Ascending aorta (tissue), 2 donors: ENCODE results near the gene REEP3. TPM values are rescaled to one million over a fixed set of nuclear protein-coding genes. Genes with fewer than 3 reads are reported as not detected.
"Not testable (repeated sequence)": the region's sequence is repeated elsewhere in the genome, so short reads cannot be mapped to it uniquely, and the experiment has no call there.

Experiments used
- DNase-seq, 2 donors: peaks; one replicate each; pipeline ENCODE4 v3.0.0-alpha.2; 2019; ENCODE audit warnings: low spot score in 2 of 2
- H3K27ac ChIP-seq, 2 donors: fragments of 200-600 bp; sonication (generic); one replicate each; pipeline ENCODE4 v1.5.1; 2016 to 2017; ENCODE audit warnings: mild to moderate bottlenecking in 1 of 2
- H3K27me3 ChIP-seq: fragments of 200-600 bp; sonication (generic); one replicate; pipeline ENCODE4 v1.5.1; 2017
- H3K36me3 ChIP-seq, 2 donors: fragments of 200-600 bp; sonication (generic); one replicate each; pipeline ENCODE4 v1.5.1; 2016
- H3K4me1 ChIP-seq, 2 donors: fragments of 200-600 bp; sonication (generic); one replicate each; pipeline ENCODE4 v1.5.1; 2016 to 2017; ENCODE audit warnings: mild to moderate bottlenecking in 1 of 2
- H3K4me3 ChIP-seq, 2 donors: fragments of 200-600 bp; sonication (generic); one replicate each; pipeline ENCODE4 v1.5.1; 2016 to 2017; ENCODE audit warnings: mild to moderate bottlenecking in 1 of 2
- H3K9me3 ChIP-seq, 2 donors: fragments of 200-600 bp; sonication (generic); one replicate each; pipeline ENCODE4 v1.5.1; 2016
- CTCF ChIP-seq, 3 experiments: fragments of 200-600 bp in 2 of 3; fragments of 450-650 bp in 1 of 3; sonication (generic) in 2 of 3; IDR thresholded peaks; one replicate each; pipeline ENCODE4 v1.5.1; 2016 to 2019; ENCODE audit warnings: antibody characterized with exemption in 3 of 3, mild to moderate bottlenecking in 1 of 3, moderate library complexity in 1 of 3
- intact Hi-C: fragments of 100-400 bp; cut with DNase I; formaldehyde crosslinking; loops from one replicate; pipeline ENCODE4 v1.15.1; 2023
- total RNA-seq: library from RNA; depleted of rRNA; stranded (reverse); fragments of >200 nt; gene quantifications from one replicate; pipeline ENCODE4 v1.1.0, GENCODE V29; 2016

Gene REEP3
- total RNA-seq, 1 donor from 2014 or later = 41.1 TPM

DNA sequence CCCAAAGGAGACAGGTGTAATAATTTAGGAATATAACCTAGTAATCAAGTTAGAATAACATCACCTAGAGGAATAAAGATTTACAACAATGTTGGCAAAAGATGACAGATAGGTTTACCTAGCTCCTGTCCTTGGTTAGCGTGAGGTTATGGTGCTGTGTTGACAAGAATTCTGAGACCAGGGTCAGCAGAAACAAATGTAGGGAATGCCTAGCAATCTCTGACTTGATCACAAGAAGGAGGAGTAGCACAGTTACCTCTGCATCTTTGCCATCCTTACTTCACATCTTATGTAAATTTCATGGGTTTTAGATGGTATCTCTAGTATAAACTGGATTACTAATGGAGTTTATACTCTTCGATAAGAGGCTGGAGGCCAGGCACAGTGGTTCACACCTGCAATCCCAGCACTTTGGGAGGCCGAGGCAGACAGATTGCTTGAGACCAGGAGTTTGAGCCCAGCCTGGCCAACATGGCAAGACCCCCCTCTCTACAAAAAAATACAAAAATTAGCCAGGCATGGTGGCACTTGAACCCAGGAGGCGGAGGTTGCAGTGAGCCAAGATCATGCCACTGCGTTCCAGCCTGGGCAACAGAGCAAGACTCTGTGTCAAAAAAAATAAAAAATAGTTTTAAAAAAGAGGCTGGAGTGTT is 37.1 kb downstream of the REEP3 start:
- DNase-seq = no peak
- no peaks in the 10 kb centered on the region for H3K9me3 ChIP-seq
- TF ChIP-seq CTCF (IDR thresholded peaks at IDR 0.05) = no peak
- intact Hi-C loops = no loop called here
- no peaks in the 10 kb centered on the region for H3K27me3 ChIP-seq
- H3K27ac ChIP-seq = no peak overlapping the region
- H3K4me3 ChIP-seq = no peak overlapping the region
- H3K4me1 ChIP-seq = peaks cover 0 to 6% of the 10 kb centered on the region in 2 donors
- H3K36me3 ChIP-seq = no peaks in the 10 kb centered on the region

DNA sequence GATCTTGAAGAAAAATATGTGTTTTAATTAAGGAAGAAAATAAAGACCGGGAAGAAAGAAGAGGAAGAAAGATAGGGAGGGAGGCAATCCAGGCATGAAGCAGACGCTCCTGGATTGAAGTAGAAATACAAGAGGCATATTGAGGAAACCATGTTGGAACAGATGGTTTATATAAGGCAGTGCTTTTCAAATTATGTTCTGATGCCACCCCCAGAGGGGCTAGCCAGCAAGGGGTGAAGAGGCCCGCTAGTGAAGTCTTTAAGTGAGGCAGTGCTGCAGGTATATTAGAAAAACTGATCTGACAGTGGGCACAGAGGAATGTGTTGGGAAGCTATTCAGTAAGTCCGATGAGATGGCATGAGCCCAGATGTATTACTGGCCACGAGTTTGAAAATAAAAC is 40.1 kb downstream of the REEP3 start:
- intact Hi-C loops = no loop called here
- no peak for TF ChIP-seq CTCF (IDR thresholded peaks at IDR 0.05)
- no peaks in the 10 kb centered on the region for H3K36me3 ChIP-seq

GRCh38 chr10:63562391-63562790 is 41.2 kb downstream of the REEP3 start:
- Histone ChIP-seq H3K36me3 (no peaks in the 10 kb centered on the region), H3K4me1 (no peaks in the 10 kb centered on the region), H3K27me3 (no peaks in the 10 kb centered on the region), H3K9me3 (no peaks in the 10 kb centered on the region), H3K4me3 (no peak overlapping the region), H3K27ac (no peak overlapping the region)
- TF ChIP-seq CTCF (IDR thresholded peaks at IDR 0.05) = no peak
- intact Hi-C loops = no loop called here
- DNase-seq = no peak

More for the DNA sequence above, 40.1 kb downstream of the REEP3 start:
- Histone ChIP-seq H3K9me3 (no peaks in the 10 kb centered on the region), H3K27ac (no peak overlapping the region), H3K27me3 (no peaks in the 10 kb centered on the region), H3K4me1 (no peaks in the 10 kb centered on the region), H3K4me3 (no peak overlapping the region)
- no peak for DNase-seq

GRCh38 chr10:63562857-63563256 is 41.7 kb downstream of the REEP3 start:
- no peak for TF ChIP-seq CTCF (IDR thresholded peaks at IDR 0.05)
- no peak for DNase-seq
- H3K27me3 ChIP-seq = no peaks in the 10 kb centered on the region
- intact Hi-C loops = no loop called here
- H3K4me1 ChIP-seq = no peaks in the 10 kb centered on the region
- no peaks in the 10 kb centered on the region for H3K9me3 ChIP-seq
- no peaks in the 10 kb centered on the region for H3K36me3 ChIP-seq
- no peak overlapping the region for H3K27ac ChIP-seq
- no peak overlapping the region for H3K4me3 ChIP-seq

DNA sequence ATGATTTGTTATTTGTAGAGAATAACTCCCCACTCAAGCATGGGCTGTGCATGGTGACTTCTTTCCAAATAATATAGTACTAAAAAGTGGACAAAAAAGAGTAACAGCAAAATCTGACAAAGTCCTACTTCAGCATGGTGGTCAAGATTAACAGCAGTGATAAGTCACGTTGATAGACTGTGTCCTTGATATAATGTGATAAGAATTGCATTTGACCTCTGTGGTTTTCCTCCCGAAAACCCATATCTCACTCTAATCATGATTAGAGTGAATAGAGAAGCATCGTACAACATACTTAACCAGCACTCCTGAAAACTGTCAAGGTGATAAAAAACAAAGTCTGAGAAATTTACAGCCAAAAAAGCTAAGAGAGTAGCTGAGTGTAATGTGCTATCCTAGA is 42.4 kb downstream of the REEP3 start:
- TF ChIP-seq CTCF (IDR thresholded peaks at IDR 0.05) = no peak
- Histone ChIP-seq H3K4me1 (no peaks in the 10 kb centered on the region), H3K9me3 (no peaks in the 10 kb centered on the region), H3K36me3 (no peaks in the 10 kb centered on the region), H3K27me3 (no peaks in the 10 kb centered on the region), H3K4me3 (no peak overlapping the region), H3K27ac (no peak overlapping the region)
- no peak for DNase-seq
- intact Hi-C loops = no loop called here

- intact Hi-C loops, H3K27ac ChIP-seq, H3K27me3 ChIP-seq, H3K9me3 ChIP-seq, DNase-seq, H3K4me3 ChIP-seq, H3K36me3 ChIP-seq, H3K4me1 ChIP-seq: not testable (repeated sequence)
Measured at GRCh38 chr10:63564731-63565130, 43.5 kb downstream of the REEP3 start.
